Forelimb muscle (tissue), 1 donor: ENCODE data around the gene CPXM2. TPM values are rescaled to one million over a fixed set of nuclear protein-coding genes. Genes with fewer than 3 reads are reported as not detected.

Experiments used
- DNase-seq: peaks from one replicate; pipeline ENCODE4 v3.0.0-alpha.2; 2013; ENCODE audit warnings: low read depth
- polyA plus RNA-seq: library from polyadenylated mRNA; unstranded; fragments of 120-200 nt; gene quantifications from one replicate; pipeline ENCODE4 v1.2.1, GENCODE V29; 2013; ENCODE audit not compliant: insufficient read length

Gene CPXM2
- polyA plus RNA-seq, 1 donor = 0.25 TPM

DNA sequence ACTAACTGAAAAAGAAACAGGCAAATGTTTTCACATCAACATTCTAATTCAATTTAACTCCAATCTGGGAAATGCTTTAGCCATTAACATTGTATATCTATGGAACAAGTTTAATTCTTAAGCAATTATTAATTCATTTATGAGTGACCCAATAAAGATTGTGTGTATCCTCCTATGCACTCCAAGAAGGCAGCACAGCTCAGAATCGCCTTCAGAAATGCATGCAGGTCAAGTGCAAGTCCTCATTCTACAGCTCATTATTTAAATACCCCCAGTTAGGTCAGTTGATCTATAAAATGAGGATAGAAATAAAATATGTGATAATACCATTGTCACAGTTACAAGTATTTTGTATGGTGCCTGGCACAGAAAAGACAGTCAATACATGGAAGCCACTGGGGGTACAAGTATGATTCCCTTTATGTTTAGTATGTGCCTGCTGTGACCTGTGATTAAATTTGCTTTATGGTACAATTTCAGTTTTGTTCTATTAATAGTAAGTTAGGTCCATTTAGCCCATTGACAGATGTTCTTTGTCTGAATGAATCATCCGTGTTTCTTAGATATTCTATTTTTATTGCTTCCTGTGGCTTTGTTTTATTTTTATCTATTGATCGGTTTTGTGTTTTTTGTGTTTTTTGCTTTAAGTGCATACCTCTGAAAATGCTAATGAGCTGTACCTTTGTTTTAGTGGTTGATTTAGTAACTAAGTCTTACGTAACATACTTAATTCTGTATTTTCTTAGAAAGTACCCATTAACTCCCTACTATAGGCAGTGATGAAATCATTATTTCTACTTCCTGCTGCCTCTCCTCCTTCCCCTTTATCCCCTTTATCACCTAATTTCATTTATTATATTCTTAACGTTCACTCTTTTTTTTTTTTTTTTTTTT lies 42.8 kb downstream of the CPXM2 start:
- no peak for DNase-seq

DNA sequence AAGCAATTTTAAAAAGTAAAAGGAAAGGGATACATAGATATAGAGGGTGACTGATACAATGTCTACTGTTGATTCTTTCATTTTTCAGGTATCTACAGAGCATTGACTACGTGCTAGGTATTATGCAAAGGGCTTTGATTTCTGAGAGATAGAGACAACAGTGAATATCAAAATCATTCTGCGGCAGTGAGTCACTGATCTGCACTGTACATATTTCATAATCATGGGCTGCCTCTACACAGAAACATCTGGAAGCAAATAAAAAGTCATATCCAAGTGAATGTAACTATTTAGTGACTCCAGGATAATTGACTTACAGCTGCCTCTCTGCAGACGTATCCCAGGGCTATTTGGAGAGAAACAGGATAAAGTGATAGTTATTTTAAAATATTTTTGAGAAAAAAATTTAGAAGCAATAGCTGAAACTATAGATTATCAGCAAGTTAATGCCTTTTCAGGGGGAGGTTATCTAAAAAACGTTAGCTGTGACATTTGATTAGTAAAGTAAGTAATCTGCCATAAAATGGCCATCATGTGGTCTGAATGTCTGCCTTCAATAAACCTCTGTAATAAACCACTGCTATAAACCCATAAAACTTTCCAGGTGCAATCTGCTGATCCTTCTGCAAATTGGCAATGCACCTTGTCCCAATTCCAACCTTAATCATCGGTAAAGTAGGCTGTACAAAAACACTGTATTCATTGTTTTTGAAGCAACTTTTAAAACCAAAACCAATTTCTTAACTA lies 43.7 kb downstream of the CPXM2 start:
- DNase-seq = no peak

DNA sequence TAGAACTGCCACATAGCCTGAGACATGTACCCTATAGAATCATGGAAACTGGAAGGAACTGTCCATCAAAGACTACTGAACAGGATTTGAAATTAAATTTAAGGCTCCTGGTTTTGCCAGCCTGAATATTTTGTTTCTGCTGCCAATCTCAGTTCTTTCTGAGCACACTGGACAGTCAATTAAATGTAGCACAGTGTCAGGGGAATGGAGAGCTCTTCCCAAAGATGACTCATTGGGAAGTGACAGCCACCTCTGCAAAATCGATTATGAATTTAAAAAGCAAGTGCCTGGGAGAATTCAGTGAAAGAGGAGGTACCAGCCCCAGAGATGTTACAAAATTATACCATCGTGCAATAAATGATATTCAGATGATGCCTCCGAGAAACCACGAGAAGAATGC lies 47.8 kb downstream of the CPXM2 start:
- DNase-seq = no peak

DNA sequence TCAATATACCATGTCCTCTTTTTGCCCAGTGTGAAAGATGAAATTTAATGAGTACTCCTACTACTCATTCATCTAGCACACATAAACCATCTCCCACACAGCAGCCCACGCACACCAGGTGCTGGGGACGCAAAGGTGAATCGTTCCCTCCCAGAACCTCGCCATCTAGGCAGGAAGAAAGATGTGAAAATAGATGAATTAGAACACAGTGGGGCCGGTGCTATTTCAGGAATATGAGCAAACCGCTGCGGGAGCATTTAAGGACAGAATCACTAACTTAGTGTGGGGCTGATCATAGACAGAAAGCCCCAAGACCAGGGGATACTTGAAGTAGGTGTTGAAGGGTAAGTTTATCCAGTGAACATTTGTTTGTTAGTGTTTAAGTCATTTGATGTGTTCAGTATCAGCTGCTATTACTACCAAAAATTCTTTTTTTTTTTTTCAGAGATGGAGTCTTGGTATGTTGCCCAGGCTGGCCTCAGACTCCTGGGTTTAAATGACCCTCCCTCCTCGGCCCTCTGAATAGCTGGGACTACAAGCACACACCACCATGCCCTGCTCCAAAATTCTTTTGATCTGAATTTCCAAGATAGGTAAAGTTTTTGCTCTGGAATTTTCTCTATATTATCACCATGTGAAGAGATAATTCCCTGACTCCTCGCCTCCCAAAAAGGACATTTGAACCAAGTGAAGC lies 48.8 kb downstream of the CPXM2 start:
- DNase-seq = no peak

DNA sequence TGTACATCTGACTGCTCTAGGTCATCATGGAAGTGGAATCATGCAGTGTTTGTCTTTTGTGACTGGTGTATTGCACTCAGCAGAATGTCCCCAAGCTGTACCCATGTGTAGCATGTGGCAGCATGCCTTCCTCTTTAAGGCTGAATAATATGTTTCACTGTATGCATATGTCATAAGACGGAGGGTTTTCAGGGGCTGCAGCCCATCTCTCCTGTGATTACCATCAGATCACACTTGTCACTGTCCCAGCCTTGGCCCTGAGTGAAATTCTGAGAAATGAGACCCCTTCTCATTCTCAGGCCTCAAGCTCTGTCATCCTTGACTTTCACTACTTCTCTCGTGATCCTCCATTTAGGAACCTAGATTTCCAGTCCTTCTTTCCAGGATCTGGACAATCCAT lies 50.0 kb downstream of the CPXM2 start:
- no peak for DNase-seq

DNA sequence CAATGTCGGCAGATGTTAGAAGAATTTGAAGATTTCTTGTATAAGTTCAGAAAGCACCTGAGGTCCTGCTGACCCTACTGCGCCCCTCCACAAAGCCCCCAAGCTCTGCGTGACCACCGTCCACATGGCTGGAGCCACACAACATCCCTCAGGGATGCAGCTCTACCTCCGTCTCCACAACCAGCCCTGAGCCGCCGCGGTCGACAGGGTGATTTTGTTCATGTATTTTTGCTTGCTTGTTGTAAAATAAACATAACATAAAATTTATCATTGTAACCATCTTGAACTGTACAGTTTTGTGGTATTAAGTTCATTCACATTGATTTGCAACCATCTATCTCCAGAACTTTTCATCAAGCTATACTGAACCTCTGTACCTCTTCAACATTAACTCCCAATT lies 50.5 kb downstream of the CPXM2 start:
- no peak for DNase-seq

DNA sequence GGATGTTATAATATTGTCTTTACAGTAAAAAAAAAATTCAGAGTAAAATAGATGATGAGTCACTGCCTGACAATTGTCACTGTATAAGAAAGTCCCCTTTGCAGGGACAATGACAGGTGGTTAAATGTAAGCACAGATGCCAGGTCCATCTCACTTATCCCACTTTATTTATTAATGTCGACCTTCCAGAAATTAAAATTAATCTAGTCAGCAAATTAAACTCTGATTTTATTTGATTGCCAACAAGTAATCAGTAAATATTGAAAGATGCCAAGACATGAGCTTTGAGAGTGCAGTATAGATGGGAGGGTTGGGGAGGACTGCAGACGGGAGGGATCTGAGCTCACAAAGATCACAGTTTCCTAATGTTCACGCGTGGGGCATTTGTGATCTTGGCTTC lies 50.9 kb downstream of the CPXM2 start:
- DNase-seq = no peak

DNA sequence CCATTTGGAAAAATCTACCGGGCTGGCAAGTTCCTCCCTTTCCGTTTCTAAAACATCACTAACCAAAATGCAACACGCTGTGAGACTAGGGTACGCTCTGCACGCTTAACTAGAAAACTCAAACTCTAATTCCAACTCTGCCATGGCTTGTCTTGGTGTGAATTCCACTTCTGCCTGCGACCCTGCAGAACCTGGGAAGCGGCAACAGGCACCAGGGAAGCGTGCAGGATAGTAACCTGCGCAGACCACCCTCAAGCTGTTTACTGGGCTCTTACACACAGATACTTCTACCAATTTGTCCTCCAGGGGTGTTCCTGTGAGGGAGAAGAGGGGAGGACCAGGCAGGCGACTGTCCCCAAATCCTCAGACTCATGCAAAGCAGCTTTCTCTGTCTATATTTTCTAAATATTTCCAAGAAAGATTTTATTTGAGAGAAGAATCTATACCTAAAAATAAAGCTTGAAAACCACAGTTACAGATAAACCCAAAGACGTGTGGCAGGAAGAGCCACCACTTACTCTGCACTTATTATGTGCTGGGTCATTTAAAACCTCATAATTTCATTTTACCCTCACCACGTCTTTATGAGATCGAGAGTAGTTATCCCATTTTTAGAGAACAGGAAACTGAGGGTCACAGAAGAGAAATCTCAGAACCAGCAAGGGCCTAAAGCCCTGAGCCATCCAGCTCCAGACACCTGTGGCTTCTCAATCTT lies 52.9 kb downstream of the CPXM2 start:
- no peak for DNase-seq

DNA sequence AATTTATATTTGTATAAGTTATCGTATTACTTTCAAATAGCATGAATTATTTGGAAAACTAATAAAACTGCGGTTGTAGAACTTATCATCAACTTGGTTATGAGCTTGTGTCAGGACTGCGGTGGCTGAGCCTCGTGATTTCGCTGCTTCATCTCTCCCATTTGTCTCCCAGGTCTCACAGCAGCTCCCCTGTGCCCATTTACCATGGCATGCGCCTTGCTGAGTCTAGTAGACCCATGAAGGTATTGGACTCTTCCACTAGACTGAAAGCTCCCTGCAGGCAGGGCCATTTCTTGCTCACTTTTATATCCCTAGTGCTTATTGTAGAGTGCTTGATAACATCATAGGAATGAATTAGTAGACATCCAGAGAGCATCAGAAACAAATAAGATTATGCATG lies 53.9 kb downstream of the CPXM2 start:
- DNase-seq = no peak

DNA sequence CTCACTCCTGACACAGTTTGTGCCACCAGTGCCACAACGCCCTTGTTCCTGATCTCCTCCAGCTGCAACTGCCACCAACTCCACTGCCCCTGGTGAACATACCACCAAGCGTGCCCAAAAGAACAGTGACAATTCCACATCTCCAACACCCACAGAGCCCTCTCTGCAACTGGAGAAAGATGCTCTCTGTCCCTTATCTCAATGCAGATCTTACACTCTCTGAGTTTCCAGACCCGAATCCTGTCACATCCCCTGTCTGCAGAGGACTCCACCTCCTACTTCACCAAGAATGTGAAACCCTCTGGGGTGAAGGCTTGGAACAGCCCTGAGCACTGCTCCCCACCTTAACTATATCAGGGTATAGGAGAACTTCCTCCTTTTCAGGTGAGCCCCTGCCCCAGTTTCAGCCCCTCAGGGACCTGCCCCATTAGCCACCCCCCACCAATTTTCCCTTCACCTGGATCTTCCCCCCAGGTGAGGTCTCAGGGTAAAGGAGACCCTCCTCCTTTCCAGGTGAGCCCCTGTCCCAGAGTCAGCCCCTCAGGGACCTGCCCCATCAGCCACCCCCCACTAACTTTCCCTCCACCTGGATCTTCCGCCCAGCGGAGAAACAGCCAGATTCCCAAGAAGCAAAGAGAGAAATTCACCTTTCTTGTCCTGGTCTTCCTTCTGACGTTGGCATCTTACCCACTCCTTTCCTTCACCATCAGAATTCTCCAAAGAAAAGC lies 55.0 kb downstream of the CPXM2 start:
- DNase-seq = no peak

DNA sequence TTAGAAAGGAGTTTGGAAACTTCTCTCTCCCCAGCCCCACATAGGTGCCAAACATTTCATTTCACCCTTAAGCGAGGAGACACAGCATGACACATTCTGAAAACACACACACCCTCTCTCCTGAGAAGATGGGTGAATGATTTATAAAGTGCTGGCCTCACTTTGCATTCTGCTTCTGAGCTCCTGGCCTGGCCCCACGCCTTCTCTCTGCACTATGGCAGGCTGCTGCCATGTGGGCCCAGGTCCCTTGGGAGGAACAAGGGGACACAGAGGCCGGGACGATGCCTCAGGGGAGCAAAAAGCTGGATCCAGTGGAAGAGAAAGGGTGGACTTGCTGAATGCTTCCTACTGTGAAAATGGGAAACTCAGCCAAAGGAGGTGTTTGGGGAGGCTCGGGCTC lies 56.0 kb downstream of the CPXM2 start:
- DNase-seq = no peak

DNA sequence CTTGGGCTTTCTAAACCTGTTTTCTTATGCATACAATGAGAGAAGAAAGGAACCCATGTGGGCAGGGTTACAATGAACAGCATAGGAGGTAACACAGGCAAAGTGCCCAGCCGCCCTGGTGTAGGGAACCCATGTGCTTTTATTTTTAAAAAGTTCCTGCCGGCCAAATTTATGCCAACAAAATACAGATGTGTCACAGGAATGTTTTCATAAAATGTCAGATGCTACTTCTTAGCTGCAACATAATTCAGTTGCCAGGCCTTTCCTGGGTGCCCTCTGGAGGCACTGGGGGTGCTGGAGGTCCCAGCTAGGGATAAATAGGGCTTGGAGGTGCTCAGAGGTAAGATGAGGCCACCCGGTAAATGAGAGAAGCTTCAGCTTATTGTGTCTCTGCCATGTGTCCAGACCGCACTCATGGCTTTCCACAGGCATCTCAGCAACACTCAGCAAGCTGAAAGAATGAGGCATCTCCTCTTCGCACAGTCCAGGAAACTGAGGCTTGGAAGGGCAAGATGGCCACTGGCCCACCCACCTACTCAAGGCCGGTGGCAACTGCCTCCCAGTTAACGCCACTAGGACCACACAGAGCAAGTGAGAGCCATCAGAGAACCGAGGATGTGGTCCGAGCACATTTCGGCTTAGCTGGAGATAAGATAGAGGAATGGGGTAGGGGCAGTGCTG lies 58.3 kb downstream of the CPXM2 start:
- no peak for DNase-seq

DNA sequence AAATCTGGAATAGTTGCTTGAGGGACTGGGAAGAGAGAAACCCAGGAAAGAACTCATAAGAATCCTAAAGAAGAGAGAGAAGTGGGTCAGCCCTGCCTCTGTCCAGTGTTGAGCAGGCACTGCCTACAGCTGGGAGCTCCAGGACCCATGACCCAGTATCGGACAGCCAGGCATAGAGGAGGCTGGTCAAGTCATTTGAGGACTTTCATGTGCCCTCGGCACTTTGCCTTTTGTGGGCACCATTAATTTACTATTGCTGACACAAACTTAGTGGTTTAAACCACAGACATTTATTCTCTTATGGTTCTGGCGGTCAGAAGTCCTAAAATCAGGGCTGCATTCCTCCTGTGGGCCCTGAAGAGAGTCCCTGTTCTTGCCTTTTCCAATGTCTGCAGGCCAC lies 60.3 kb downstream of the CPXM2 start:
- DNase-seq = no peak

DNA sequence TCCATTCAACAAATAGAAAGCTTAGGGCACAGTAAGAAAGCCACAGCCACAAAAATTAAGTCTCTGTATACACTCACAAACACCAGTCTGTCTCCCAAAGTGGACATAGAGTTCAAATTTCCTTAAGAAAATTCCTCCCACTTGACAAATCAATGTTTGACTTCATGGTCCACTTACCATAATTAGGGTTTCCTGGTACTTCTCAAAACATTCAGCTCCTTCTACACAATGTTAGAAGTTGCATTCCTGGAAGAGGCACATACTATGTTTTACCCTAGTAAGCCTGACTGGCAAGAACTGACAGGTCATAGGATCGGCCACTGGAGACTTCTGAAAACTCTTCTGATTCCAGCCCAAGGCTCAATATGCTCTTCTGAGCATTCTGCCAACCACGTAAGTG lies 70.5 kb downstream of the CPXM2 start:
- no peak for DNase-seq

DNA sequence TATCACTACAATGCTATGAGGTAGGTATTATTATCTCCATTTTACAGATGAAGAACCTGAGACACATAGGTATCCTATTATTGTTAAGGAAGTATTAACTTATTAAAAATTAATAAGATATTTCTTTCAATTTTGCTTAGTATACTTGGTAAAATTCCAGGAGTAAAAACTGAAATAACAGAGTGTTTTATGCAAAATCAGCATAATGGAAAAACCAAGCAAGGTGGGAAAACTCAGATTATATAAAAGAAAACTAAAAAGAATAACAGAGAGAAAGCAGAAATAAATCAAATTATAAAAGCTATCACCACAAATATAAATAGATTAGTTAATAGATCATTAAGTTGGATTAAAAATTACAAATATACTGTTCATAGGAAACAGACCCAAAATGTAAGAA lies 82.0 kb downstream of the CPXM2 start:
- DNase-seq = no peak

DNA sequence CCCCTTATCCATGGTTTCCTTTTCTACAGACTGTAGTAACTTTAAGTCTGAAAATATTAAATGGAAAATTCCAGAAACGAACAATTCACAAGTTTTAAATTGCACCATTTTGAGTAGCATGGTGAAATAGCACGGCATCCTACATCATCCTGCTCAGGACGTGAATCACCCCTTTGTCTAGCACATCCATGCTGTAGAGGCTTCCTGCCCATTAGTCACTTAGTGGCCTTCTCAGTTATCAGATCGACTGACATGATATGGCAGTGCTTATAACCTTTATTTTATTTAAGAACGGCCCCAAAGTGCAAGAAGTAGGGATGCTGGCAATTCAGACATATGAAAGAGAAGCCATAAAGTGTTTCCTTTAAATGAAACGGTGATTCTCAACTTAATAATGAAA lies 82.7 kb downstream of the CPXM2 start:
- no peak for DNase-seq

DNA sequence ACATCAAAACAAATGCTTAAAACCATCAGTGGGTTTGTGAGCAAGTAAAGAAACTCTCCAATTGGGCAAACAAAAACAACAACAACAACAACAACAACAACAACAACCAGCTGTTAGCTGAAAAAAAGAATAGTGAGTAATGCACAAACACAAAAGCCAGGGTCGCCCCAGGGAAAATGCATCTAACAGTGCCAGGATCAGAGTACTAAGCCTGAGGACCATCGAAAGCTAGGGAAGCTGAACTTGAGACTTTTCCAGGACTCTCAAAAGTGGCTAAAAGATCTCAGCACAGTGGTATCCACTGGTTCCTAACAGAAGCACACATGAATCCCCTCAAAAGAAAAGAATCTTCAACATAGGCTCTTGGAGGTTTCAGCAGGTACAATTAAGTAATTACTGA lies 83.3 kb downstream of the CPXM2 start:
- DNase-seq = no peak

DNA sequence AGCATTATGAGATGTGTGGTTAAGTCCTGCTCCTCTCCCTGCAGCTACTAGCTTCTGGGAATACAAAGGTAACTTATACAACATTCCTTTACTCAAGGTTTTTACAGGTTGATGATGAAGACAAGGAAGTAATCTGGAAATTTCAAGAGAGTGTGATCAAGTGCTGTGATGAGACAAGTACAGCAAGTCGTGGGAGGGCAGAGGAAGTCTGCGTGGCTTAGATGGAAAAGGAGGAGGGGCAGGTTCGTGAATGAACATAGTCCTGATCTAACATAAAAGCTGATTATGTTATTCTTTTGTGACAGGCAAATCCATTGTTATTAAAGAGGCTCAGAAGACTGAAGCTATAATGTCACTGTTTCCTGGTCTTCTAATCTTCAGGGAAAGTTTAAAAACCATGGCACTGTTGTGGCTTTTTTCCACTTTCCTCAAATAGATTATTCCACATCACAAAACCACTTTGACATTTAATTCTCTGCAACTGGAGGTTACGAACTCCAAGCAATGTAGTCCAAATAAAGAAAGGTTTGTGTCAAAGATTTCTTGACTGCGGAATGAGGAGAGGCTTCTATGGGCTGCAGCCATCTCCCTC lies 84.1 kb downstream of the CPXM2 start:
- no peak for DNase-seq

DNA sequence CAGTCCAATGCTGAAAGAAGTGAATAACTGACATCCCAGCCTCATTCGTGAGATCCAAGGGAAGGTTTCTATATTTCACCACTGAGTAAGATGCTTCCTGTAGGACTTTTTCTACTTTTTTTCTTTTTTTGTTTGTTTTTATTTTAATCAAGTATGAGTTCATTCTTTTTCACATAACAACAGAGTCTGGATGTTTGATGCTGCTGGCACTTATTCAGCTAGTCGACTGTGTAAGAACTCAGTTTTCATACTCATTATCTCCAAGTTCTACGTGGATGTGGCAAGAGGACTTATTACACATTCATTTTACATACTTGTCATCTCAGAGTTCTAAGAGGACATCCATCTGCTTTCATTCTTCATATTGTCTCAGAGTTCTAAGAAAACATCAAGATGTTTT lies 86.9 kb downstream of the CPXM2 start:
- no peak for DNase-seq

DNA sequence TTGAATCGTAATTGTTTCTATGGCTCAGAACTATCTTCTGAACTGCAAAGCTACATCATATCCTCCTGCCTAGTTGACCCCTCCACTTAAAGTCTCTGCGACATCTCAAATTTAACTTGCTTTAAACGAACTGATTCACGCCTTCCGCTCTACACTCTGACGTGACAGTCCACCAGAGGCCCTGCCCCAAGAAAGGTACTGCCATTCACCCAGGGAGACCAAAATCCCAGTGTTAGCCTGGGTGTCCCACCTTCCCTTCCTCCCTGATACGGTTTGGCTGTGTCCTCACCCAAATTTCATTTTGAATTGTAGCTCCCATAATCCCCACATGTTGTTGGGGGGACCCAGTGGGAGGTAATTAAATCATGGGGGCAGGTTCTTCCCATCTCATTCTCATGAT lies 90.8 kb downstream of the CPXM2 start:
- DNase-seq = no peak
